IMR-90 (cell line): Measurements from ENCODE around the gene CDH13.

Experiments
- CHD1 ChIP-seq: IDR thresholded peaks from 2 replicates; pipeline ENCODE4 v1.6.1; 2012; ENCODE audit warnings: low read depth, low read length, improper control_type of control experiment
- CTCF ChIP-seq: conservative IDR thresholded peaks from 2 replicates; pipeline ENCODE4 v1.5.1; 2012; ENCODE audit warnings: mild to moderate bottlenecking, low read depth, low read length, improper control_type of control experiment
- MAZ ChIP-seq: IDR thresholded peaks from 2 replicates; pipeline ENCODE4 v1.6.1; 2012; ENCODE audit warnings: low read depth, mild to moderate bottlenecking, low read length, improper control_type of control experiment, moderate library complexity, borderline replicate concordance
- MXI1 ChIP-seq: IDR thresholded peaks from 2 replicates; pipeline ENCODE4 v1.6.1; 2012; ENCODE audit warnings: low read depth, mild to moderate bottlenecking, low read length, moderate library complexity, borderline replicate concordance
- POLR2A ChIP-seq: IDR thresholded peaks from 2 replicates; pipeline ENCODE4 v1.6.1; 2012; ENCODE audit warnings: mild to moderate bottlenecking, low read depth, low read length
- USF2 ChIP-seq: fragments of 150-350 bp; IDR thresholded peaks from 2 replicates; pipeline ENCODE4 v1.6.1; 2017; ENCODE audit warnings: mild to moderate bottlenecking, antibody characterized with exemption, low read length, low read depth

GRCh38 chr16:83554096-83554495 lies 927.3 kb downstream of the CDH13 start:
- TF ChIP-seq CHD1 (no peak), USF2 (no peak), CTCF (no peak), POLR2A (no peak), MAZ (no peak), MXI1 (no peak)
